Activated naive CD4-positive, alpha-beta T cell (primary cell): ENCODE results near the gene ZBTB42.

Experiments
- DNase-seq, 4 experiments: peaks; one replicate each; lab custom pipeline; 2025; lab: John Stamatoyannopoulos, UW

Gene ZBTB42

GRCh38 chr14:104769324-104770071 is 31.4 kb upstream of the ZBTB42 start:
- DNase-seq: no peak

- no peak for DNase-seq
Measured at GRCh38 chr14:104770072-104770579, 30.8 kb upstream of the ZBTB42 start.

GRCh38 chr14:104770851-104771272 is 30.0 kb upstream of the ZBTB42 start:
- no peak for DNase-seq

- no peak for DNase-seq
Measured at GRCh38 chr14:104771374-104771773, 29.5 kb upstream of the ZBTB42 start.

- DNase-seq: no peak
Measured at GRCh38 chr14:104771918-104772706, 28.8 kb upstream of the ZBTB42 start.

- DNase-seq: no peak
Measured at GRCh38 chr14:104772707-104773504, 28.0 kb upstream of the ZBTB42 start.

- DNase-seq: no peak
Measured at GRCh38 chr14:104773505-104774452, 27.1 kb upstream of the ZBTB42 start.

GRCh38 chr14:104774453-104775072 is 26.3 kb upstream of the ZBTB42 start:
- DNase-seq: no peak

GRCh38 chr14:104775073-104775489 is 25.8 kb upstream of the ZBTB42 start:
- DNase-seq: no peak

- DNase-seq: no peak
Measured at GRCh38 chr14:104776481-104776880, 24.4 kb upstream of the ZBTB42 start.

- DNase-seq: no peak
Measured at GRCh38 chr14:104776961-104777807, 23.7 kb upstream of the ZBTB42 start.

- no peak for DNase-seq
Measured at GRCh38 chr14:104777808-104778249, 23.1 kb upstream of the ZBTB42 start.

- no peak for DNase-seq
Measured at GRCh38 chr14:104778694-104779331, 22.1 kb upstream of the ZBTB42 start.

GRCh38 chr14:104779776-104780512 is 21.0 kb upstream of the ZBTB42 start:
- no peak for DNase-seq

- DNase-seq: no peak
Measured at GRCh38 chr14:104780513-104781030, 20.3 kb upstream of the ZBTB42 start.

GRCh38 chr14:104781271-104782077 is 19.4 kb upstream of the ZBTB42 start:
- DNase-seq: no peak

- no peak for DNase-seq
Measured at GRCh38 chr14:104782086-104782807, 18.7 kb upstream of the ZBTB42 start.
